MM.1S (cell line): ENCODE results near the gene LHPP.

Source experiments
- CTCF ChIP-seq: fragments of 300-600 bp; sonication (generic); IDR thresholded peaks from 2 replicates; pipeline ENCODE4 v1.5.1; 2016; ENCODE audit warnings: antibody characterized with exemption, low read length, mixed read lengths
- EZH2phosphoT487 ChIP-seq: fragments of 300-600 bp; sonication (generic); IDR thresholded peaks from 2 replicates; pipeline ENCODE4 v1.6.1; 2018; ENCODE audit warnings: antibody characterized with exemption, low read length

GRCh38 chr10:124601016-124601415, 139.4 kb downstream of the LHPP start:
- TF ChIP-seq CTCF (no peak), EZH2phosphoT487 (no peak)
